ENCODE measurements around the gene ZNF511. TPM values are rescaled to one million over a fixed set of nuclear protein-coding genes. Genes with fewer than 3 reads are reported as not detected.

Gene ZNF511, protein sequence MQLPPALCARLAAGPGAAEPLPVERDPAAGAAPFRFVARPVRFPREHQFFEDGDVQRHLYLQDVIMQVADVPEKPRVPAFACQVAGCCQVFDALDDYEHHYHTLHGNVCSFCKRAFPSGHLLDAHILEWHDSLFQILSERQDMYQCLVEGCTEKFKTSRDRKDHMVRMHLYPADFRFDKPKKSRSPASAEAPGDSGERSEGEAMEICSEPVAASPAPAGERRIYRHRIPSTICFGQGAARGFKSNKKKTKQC
- 40.1 and 44.7 TPM in 2 replicates for total RNA-seq (2021)
- percentile 64 among the genes with signal in this experiment for Bru-seq, nascent RNA
- BruChase-seq, experiment 1, labeled RNA remaining after a 2-hour chase, result percentile 69 among the genes with signal in this experiment
- percentile 89 among the genes with signal in this experiment for BruChase-seq, experiment 2, labeled RNA remaining after a 6-hour chase
- long read RNA-seq, transcript ZNF511-202 (6 exons, 1,520 nt), result major isoform, 56 of 64 reads
- long read RNA-seq, partial matches to known transcripts, result 3 of 64 reads
- long read RNA-seq, other reads (novel, unspliced or antisense), result 4 of 64 reads

DNA sequence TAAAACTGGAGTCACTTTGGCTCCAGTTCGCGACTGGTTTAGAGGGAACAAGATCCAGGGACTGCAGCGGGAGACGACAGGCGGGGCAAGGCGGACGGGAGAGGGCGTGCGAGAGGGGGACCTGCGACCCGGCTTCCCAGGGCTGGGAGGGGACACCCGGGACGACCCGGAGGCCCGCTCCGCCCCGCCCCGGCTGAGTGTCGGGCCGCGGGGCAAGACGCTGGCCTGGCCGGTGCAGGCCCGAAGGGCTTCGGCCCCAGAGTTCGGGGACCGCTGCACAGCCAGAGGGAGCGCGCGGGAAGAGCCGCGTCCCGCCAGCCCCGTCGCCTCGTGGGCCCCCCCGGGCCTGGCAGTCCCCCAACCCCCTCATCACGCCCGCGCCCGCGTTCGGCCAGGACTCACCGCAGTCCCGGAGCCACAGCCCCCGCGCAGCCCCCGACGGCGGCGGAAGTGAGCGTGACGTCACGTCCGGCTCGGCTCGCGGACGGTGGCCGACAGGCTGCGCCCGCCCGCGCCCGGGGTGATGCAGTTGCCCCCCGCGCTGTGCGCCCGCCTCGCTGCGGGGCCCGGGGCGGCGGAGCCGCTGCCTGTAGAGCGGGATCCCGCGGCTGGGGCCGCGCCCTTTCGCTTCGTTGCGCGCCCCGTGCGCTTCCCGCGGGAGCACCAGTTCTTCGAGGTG lies at the start of gene ZNF511, which contains the start of gene TUBGCP2:
Gene ZNF511, plus strand, starts transcription at position 494 of the 679 bp plus-strand sequence. Its CDS starts 30 bp downstream, at position 524.
Gene TUBGCP2, minus strand, starts transcription at position 452 of the 679 bp plus-strand sequence. CDS start 5,931 bp downstream, outside the sequence.
- ChIA-PET CTCF (no interaction called here), POLR2A (ENCODE audit: unreplicated experiment) (no interaction called here)
- H2AFZ ChIP-seq, result peak within 1 kb of the TSS; percentile 80
- BruUV-seq (replicated peaks), result TSS peak; percentile 39
- H3K27me3 ChIP-seq (ENCODE audit: insufficient read depth, low read depth), result no peaks in the 10 kb centered on the region
- peaks cover 15% of the 10 kb centered on the region for H4K20me1 ChIP-seq (ENCODE audit: insufficient read depth)
- peak within 1 kb of the TSS; percentile 81 for H3K4me2 ChIP-seq
- TF ChIP-seq, protein P1, sequence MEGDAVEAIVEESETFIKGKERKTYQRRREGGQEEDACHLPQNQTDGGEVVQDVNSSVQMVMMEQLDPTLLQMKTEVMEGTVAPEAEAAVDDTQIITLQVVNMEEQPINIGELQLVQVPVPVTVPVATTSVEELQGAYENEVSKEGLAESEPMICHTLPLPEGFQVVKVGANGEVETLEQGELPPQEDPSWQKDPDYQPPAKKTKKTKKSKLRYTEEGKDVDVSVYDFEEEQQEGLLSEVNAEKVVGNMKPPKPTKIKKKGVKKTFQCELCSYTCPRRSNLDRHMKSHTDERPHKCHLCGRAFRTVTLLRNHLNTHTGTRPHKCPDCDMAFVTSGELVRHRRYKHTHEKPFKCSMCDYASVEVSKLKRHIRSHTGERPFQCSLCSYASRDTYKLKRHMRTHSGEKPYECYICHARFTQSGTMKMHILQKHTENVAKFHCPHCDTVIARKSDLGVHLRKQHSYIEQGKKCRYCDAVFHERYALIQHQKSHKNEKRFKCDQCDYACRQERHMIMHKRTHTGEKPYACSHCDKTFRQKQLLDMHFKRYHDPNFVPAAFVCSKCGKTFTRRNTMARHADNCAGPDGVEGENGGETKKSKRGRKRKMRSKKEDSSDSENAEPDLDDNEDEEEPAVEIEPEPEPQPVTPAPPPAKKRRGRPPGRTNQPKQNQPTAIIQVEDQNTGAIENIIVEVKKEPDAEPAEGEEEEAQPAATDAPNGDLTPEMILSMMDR (conservative IDR thresholded peaks at IDR 0.05), result no peak
- no peak for TF ChIP-seq EZH2 (IDR thresholded peaks at IDR 0.05; ENCODE audit: low read depth)
- H3K9me3 ChIP-seq (ENCODE audit: insufficient read depth, low read depth), result no peaks in the 10 kb centered on the region
- H3K4me1 ChIP-seq (replicated peaks; ENCODE audit: insufficient read depth), result peaks cover 11% of the 10 kb centered on the region
- H3K79me2 ChIP-seq (ENCODE audit: low read depth), result peaks cover 39% of the 10 kb centered on the region
- H3F3A ChIP-seq (ENCODE audit: insufficient read depth, low read depth), result no peaks in the 10 kb centered on the region
- peak; percentile 44 to 80 for DNase-seq
- H3K9me2 ChIP-seq (ENCODE audit: insufficient read depth), result no peaks in the 10 kb centered on the region
- H3K27ac ChIP-seq, result peak within 1 kb of the TSS; percentile 65
- H3K4me3 ChIP-seq, result peak within 1 kb of the TSS; percentile 88
- no peaks in the 10 kb centered on the region for H3K36me3 ChIP-seq (ENCODE audit: low read depth)
- intact Hi-C loops (cut with micrococcal nuclease; ENCODE audit: unreplicated experiment), result loop anchor here (2.0 to 10.0 kb wide), 2 partner anchors 52 to 164 kb away; no protein-coding TSS in a partner anchor

- DNase-seq, result no peak
- POLR2A ChIA-PET (ENCODE audit: unreplicated experiment), result interaction anchor here (0.6 to 1.0 kb wide), 3 partner anchors 8 to 19 kb away, joined by 3 to 10 read pairs (median 3); no protein-coding TSS in a partner anchor
- TF ChIP-seq, protein P1 (conservative IDR thresholded peaks at IDR 0.05), result no peak
- TF ChIP-seq EZH2 (IDR thresholded peaks at IDR 0.05; ENCODE audit: low read depth), result no peak
- CTCF ChIA-PET, result no interaction called here
- Histone ChIP-seq H3F3A (ENCODE audit: insufficient read depth, low read depth) (peaks cover 9% of the 10 kb centered on the region; the same call in 1 of the 2 replicates), H3K27me3 (ENCODE audit: insufficient read depth, low read depth) (no peaks in the 10 kb centered on the region), H3K79me2 (ENCODE audit: low read depth) (no peaks in the 10 kb centered on the region), H3K4me2 (peak overlapping the region; percentile 51), H3K27ac (0 out of 2 replicates have a peak overlapping the region, but pooled peaks have one; percentile 32), H2AFZ (no peak overlapping the region), H3K9me3 (ENCODE audit: insufficient read depth, low read depth) (no peaks in the 10 kb centered on the region), H3K9me2 (ENCODE audit: insufficient read depth) (no peaks in the 10 kb centered on the region), H3K4me1 (replicated peaks; ENCODE audit: insufficient read depth) (peaks cover 32% of the 10 kb centered on the region), H4K20me1 (ENCODE audit: insufficient read depth) (no peaks in the 10 kb centered on the region), H3K36me3 (ENCODE audit: low read depth) (no peaks in the 10 kb centered on the region), H3K4me3 (no peak overlapping the region)
- intact Hi-C loops (cut with micrococcal nuclease; ENCODE audit: unreplicated experiment), result loop anchor here (1.0 kb wide), 1 partner anchor 19 kb away; no protein-coding TSS in a partner anchor
- BruUV-seq (replicated peaks), result no TSS peak
Measured at GRCh38 chr10:133259602-133259989, 49.1 kb upstream of the ZNF511 start.
